K562 (cell line): ENCODE measurements around the gene GPRIN1. TPM values are rescaled to one million over a fixed set of nuclear protein-coding genes. Genes with fewer than 3 reads are reported as not detected.
A peak's percentile ranks its signal among the peaks of the same experiment; 100 is the strongest.

Source experiments
- ATAC-seq: fragments of 200-7000 bp; cut with Tn5 transposase; 3 replicates; pipeline ENCODE4 v1.9.1; 2020; ENCODE audit warnings: moderate library complexity
- BruUV-seq: library from RNA; stranded (reverse); fragments of 400-500 nt; replicated peaks from 2 replicates; lab custom pipeline; 2021; lab: Mats Ljungman, UMichigan
- CTCF ChIA-PET: fragments of 300-600 bp; formaldehyde crosslinking; extraction: SDS; loops from one replicate; lab custom pipeline; 2021; ENCODE audit warnings: low intra/inter-chr PET ratio; lab: Yijun Ruan, JAX
- POLR2A ChIA-PET: fragments of 300-600, 350-650 bp; sonication (Branson Sonifier 250); formaldehyde crosslinking; extraction: SDS; loops from one replicate; lab custom pipeline; 2021; ENCODE audit warnings: antibody characterized with exemption, inconsistent platforms; lab: Yijun Ruan, JAX
- DNase-seq, 4 experiments: peaks; one replicate each; pipeline versions ENCODE4 v3.0.0 to v3.0.0-alpha.2; 2011 to 2018; ENCODE audit warnings: low spot score in 3 of 4, mixed read lengths in 3 of 4; ENCODE audit errors: extremely low read depth in 1 of 4
- FAIRE-seq: peaks from 2 replicates; lab custom pipeline; 2011; peaks lifted over from hg19 to GRCh38; lab: Jason Lieb, UNC
- H2AFZ ChIP-seq: 2 replicates; pipeline ENCODE4 v1.6.0; 2011; ENCODE audit warnings: low read depth, low read length, control low read depth, inconsistent platforms
- H3K27ac ChIP-seq: fragments of 200-600 bp; 3 replicates; pipeline ENCODE4 v1.8.0; 2011; ENCODE audit warnings: low read depth, mild to moderate bottlenecking, control low read depth, inconsistent platforms, low read length, moderate library complexity, mixed read lengths; ENCODE audit errors: extremely low read depth
- H3K27me3 ChIP-seq, 2 experiments: fragments of 300-600 bp in 1 of 2; 2 replicates in 1 of 2; 3 replicates in 1 of 2; pipeline versions ENCODE4 v1.6.0 to v1.8.0; 2011; ENCODE audit warnings: inconsistent platforms in 2 of 2, low read length in 2 of 2, mild to moderate bottlenecking in 1 of 2, mixed read lengths in 1 of 2, moderate library complexity in 1 of 2; ENCODE audit not compliant: control insufficient read depth in 2 of 2, insufficient read depth in 2 of 2
- H3K36me3 ChIP-seq: fragments of 300-600 bp; 3 replicates; pipeline ENCODE4 v1.8.0; 2011; ENCODE audit warnings: mild to moderate bottlenecking, low read length, inconsistent platforms; ENCODE audit not compliant: control insufficient read depth, insufficient read depth
- H3K4me1 ChIP-seq, 2 experiments: fragments of 200-600 bp in 1 of 2; replicated peaks in 1 of 2; 2 replicates in 1 of 2; 3 replicates in 1 of 2; pipeline versions ENCODE4 v1.5.1 to v1.8.0; 2011; ENCODE audit warnings: inconsistent platforms in 2 of 2, low read length in 2 of 2, mild to moderate bottlenecking in 1 of 2, mixed read lengths in 1 of 2, moderate library complexity in 1 of 2; ENCODE audit not compliant: control insufficient read depth in 2 of 2, insufficient read depth in 2 of 2
- H3K4me2 ChIP-seq: 2 replicates; pipeline ENCODE4 v1.6.1; 2011; ENCODE audit warnings: low read length, control low read depth, inconsistent platforms, mixed read lengths; ENCODE audit not compliant: insufficient read depth
- H3K4me3 ChIP-seq: fragments of 200-600 bp; sonication (generic), shearing (Covaris generic); 2 replicates; pipeline ENCODE4 v1.5.1; 2016; ENCODE audit warnings: control low read depth, inconsistent platforms
- H3K79me2 ChIP-seq: fragments of 200-600 bp; 3 replicates; pipeline ENCODE4 v1.8.0; 2011; ENCODE audit warnings: low read length, inconsistent platforms; ENCODE audit not compliant: control insufficient read depth, insufficient read depth
- H3K9ac ChIP-seq, 2 experiments: 2 replicates each; pipeline versions ENCODE4 v1.6.0 to v1.6.1; 2011; ENCODE audit warnings: low read depth in 2 of 2, low read length in 2 of 2, control low read depth in 1 of 2, inconsistent platforms in 1 of 2, mild to moderate bottlenecking in 1 of 2, mixed read lengths in 1 of 2; ENCODE audit not compliant: insufficient read depth in 1 of 2
- H3K9me1 ChIP-seq: one replicate; pipeline ENCODE4 v1.6.0; 2011; ENCODE audit warnings: inconsistent platforms, mild to moderate bottlenecking, low read length, moderate library complexity; ENCODE audit not compliant: control insufficient read depth, insufficient read depth
- H3K9me3 ChIP-seq: replicated peaks from 2 replicates; pipeline ENCODE4 v1.5.1; 2011; ENCODE audit warnings: low read depth, low read length, inconsistent platforms; ENCODE audit not compliant: control insufficient read depth, insufficient read depth
- H4K20me1 ChIP-seq: replicated peaks from 2 replicates; pipeline ENCODE4 v1.6.1; 2011; ENCODE audit warnings: low read length, inconsistent platforms, mixed read lengths; ENCODE audit not compliant: control insufficient read depth, insufficient read depth
- CREM ChIP-seq: IDR thresholded peaks from 2 replicates; pipeline ENCODE4 v1.6.1; 2014; ENCODE audit warnings: antibody characterized with exemption, low read depth
- CTBP1 ChIP-seq: fragments of 450-650 bp; IDR thresholded peaks from 2 replicates; pipeline ENCODE4 v1.6.1; 2016; ENCODE audit warnings: borderline replicate concordance
- CTCF ChIP-seq, 3 experiments: IDR thresholded peaks in 2 of 3; conservative IDR thresholded peaks in 1 of 3; 2 replicates each; pipeline ENCODE4 v1.5.1; 2011 to 2012; ENCODE audit warnings: low read length in 3 of 3, mild to moderate bottlenecking in 3 of 3, control low read depth in 2 of 3, improper control_type of control experiment in 1 of 3, inconsistent platforms in 1 of 3, low read depth in 1 of 3, mixed read lengths in 1 of 3, moderate library complexity in 1 of 3; ENCODE audit not compliant: insufficient read depth in 2 of 3
- DEAF1 ChIP-seq: fragments of 450-650 bp; formaldehyde crosslinking; IDR thresholded peaks from 2 replicates; pipeline ENCODE4 v1.4.0; 2020; ENCODE audit warnings: mild to moderate bottlenecking, moderate library complexity
- MAFF ChIP-seq: IDR thresholded peaks from 2 replicates; pipeline ENCODE4 v1.6.1; 2012; ENCODE audit warnings: low read length, improper control_type of control experiment
- RAD21 ChIP-seq, 2 experiments: fragments of 250-450 bp in 1 of 2; fragments of 450-650 bp in 1 of 2; sonication (Bioruptor Pico) in 1 of 2; formaldehyde crosslinking in 1 of 2; IDR thresholded peaks in 1 of 2; conservative IDR thresholded peaks in 1 of 2; 2 replicates each; pipeline versions ENCODE4 v1.4.0 to v1.8.0; 2020 to 2022; ENCODE audit warnings: mild to moderate bottlenecking in 2 of 2, moderate library complexity in 1 of 2
- SMC3 ChIP-seq: conservative IDR thresholded peaks from 2 replicates; pipeline ENCODE4 v1.6.1; 2011; ENCODE audit warnings: low read depth, low read length, improper control_type of control experiment; ENCODE audit not compliant: insufficient read depth
- SPI1 ChIP-seq: IDR thresholded peaks from 2 replicates; pipeline ENCODE4 v1.6.1; 2011; ENCODE audit warnings: low read depth, low read length, control low read depth, borderline replicate concordance
- SREBF2 ChIP-seq: sonication (generic); formaldehyde crosslinking; IDR thresholded peaks from 2 replicates; pipeline ENCODE4 v1.4.0; 2020; ENCODE audit warnings: mild to moderate bottlenecking, missing genetic modification reagents
- STAG1 ChIP-seq: sonication (generic); formaldehyde crosslinking; IDR thresholded peaks from 2 replicates; pipeline ENCODE4 v1.5.0; 2020; ENCODE audit warnings: missing genetic modification reagents, borderline replicate concordance
- TBL1XR1 ChIP-seq, 2 experiments: IDR thresholded peaks; 2 replicates each; pipeline ENCODE4 v1.6.1; 2012; ENCODE audit warnings: improper control_type of control experiment in 2 of 2, low read length in 2 of 2, mild to moderate bottlenecking in 1 of 2
- USF1 ChIP-seq: sonication (generic); formaldehyde crosslinking; IDR thresholded peaks from 2 replicates; pipeline ENCODE4 v1.9.0; 2022; ENCODE audit warnings: mild to moderate bottlenecking, missing genetic modification reagents
- ZBTB33 ChIP-seq: sonication (generic); formaldehyde crosslinking; IDR thresholded peaks from 2 replicates; pipeline ENCODE4 v1.8.1; 2023; ENCODE audit warnings: mild to moderate bottlenecking, missing genetic modification reagents
- WGBS: fragments of 100-300 bp; shearing (Covaris generic); methylation state at CpG from one replicate; pipeline ENCODE4 v1.1.6; 2016; ENCODE audit warnings: low coverage, mixed read lengths; ENCODE audit not compliant: insufficient coverage; ENCODE audit errors: missing lambda C conversion rate; 5-methylcytosine and 5-hydroxymethylcytosine counted together
- in situ Hi-C: fragments of 300-500 bp; cut with MboI; formaldehyde crosslinking; loops from 4 replicates; pipeline ENCODE4 v1.15.0; 2018; ENCODE audit warnings: inconsistent platforms, mixed read lengths
- intact Hi-C: fragments of 100-400 bp; cut with micrococcal nuclease; formaldehyde crosslinking; loops from 2 replicates; pipeline ENCODE4 v1.14.2; 2022
- polyA plus RNA-seq, 8 experiments: library from polyadenylated mRNA; depleted of rRNA in 4 of 8; stranded (reverse) in 5 of 8; unstranded in 3 of 8; fragments of >200 nt; fragmentation: Nextera tagmentation in 2 of 8; fragmentation: Illumina TruSeq in 1 of 8; extraction: Ambion mirVana in 2 of 8; extraction: Trizol in 1 of 8; gene quantifications; 2 replicates each; pipeline versions ENCODE4 v1.2.1 to v1.2.3, GENCODE V29; 2011 to 2014; ENCODE audit warnings: inconsistent platforms in 1 of 8, missing spikeins in 1 of 8
- total RNA-seq, 7 experiments: library from RNA; depleted of rRNA in 6 of 7; stranded (reverse); fragments of >200 nt in 6 of 7; fragmentation: Illumina TruSeq in 2 of 7; extraction: Trizol in 2 of 7; gene quantifications; 2 replicates each; pipeline versions ENCODE4 v1.2.1 to v1.2.3, GENCODE V29; 2011 to 2021; ENCODE audit warnings: low replicate concordance in 1 of 7

Gene GPRIN1
- total and polyA plus RNA-seq, 9 of the 15 experiments (the other 6 are each of a cell fraction or from before 2014, with no cell fraction given), result 0.15 to 11.6 (median 4.4) TPM

- intact Hi-C loops, result no loop called here
- peak; percentile 89 for FAIRE-seq
- POLR2A ChIA-PET, result interaction anchor here (0.7 to 2.3 kb wide), 3 partner anchors 10 to 270 kb away, joined by 3 to 10 read pairs (median 3); partner anchors contain the start of genes HIGD2A, NOP16 and TSPAN17
- TF ChIP-seq CTBP1 (0 out of 2 replicates have a peak, but pooled peaks have one; percentile 33), STAG1 (CRISPR knock-in tag) (peak; percentile 91), RAD21 (CRISPR knock-in tag; conservative IDR thresholded peaks at IDR 0.05 in 1 of 2, IDR thresholded peaks at IDR 0.05 in 1 of 2) (peak; percentile 57 to 79), SMC3 (peak; percentile 69), SPI1 (peak; percentile 4; the same call in 1 of the 2 replicates), CTCF (IDR thresholded peaks at IDR 0.05 in 2 of 3, conservative IDR thresholded peaks at IDR 0.05 in 1 of 3; ENCODE audit: insufficient read depth in 2 of 3, low read depth in 1 of 3, low read length in 3 of 3) (peak; percentile 84 to 86 (median 85)), DEAF1 (CRISPR knock-in tag) (0 out of 2 replicates have a peak, but pooled peaks have one; percentile 32), ZBTB33 (CRISPR knock-in tag) (peak; percentile 92), USF1 (CRISPR knock-in tag) (no peak), CREM (peak; percentile 27; the same call in 1 of the 2 replicates), MAFF (no peak), SREBF2 (CRISPR knock-in tag) (0 out of 2 replicates have a peak, but pooled peaks have one; percentile 64), TBL1XR1 (IDR thresholded peaks at IDR 0.05; ENCODE audit: low read length in 2 of 2) (no peak)
Measured at GRCh38 chr5:176658007-176658599, 48.1 kb upstream of the GPRIN1 start.

More at GRCh38 chr5:176658007-176658599, 48.1 kb upstream of the GPRIN1 start:
- Histone ChIP-seq H3K9me1 (peaks cover 4% of the 10 kb centered on the region), H3K79me2 (no peaks in the 10 kb centered on the region), H3K36me3 (peaks cover 21% of the 10 kb centered on the region; the same call in 2 of the 3 replicates), H4K20me1 (peaks cover 13% of the 10 kb centered on the region; the same call in 1 of the 2 replicates), H3K4me1 (peaks cover 0 to 28% of the 10 kb centered on the region in 2 experiments; a peak in 2 of 5 replicates), H3K27ac (no peak overlapping the region), H3K27me3 (peaks cover 6 to 19% of the 10 kb centered on the region in 2 experiments; a peak in 3 of 5 replicates), H3K4me2 (no peak overlapping the region), H2AFZ (no peak overlapping the region), H3K9ac (no peak overlapping the region), H3K4me3 (no peak overlapping the region), H3K9me3 (no peaks in the 10 kb centered on the region)
- BruUV-seq, result TSS peak; percentile 60
- CTCF ChIA-PET, result interaction anchor here (0.7 to 1.0 kb wide), 2 partner anchors 301 to 454 kb away, joined by 3 to 5 read pairs; no protein-coding TSS in a partner anchor
- DNase-seq (peak; percentile 55 to 71 (median 60)), ATAC-seq (peak; percentile 83)
- WGBS, result 69% methylated on average over 12 of the region's 14 CpGs
- in situ Hi-C loops, result no loop called here
